Stimulated activated CD4-positive, alpha-beta T cell treated with anti-CD3 and anti-CD28 coated beads, Interleukin-15, amount 100 ng/mL, for 24 hours (primary cell): Measurements from ENCODE around the gene IGFBP4.

Experiments used
- DNase-seq: peaks from one replicate; pipeline ENCODE4 v3.0.0-alpha.2; 2020

IGFBP4 gene

GRCh38 chr17:40457369-40457768, 14.1 kb downstream of the IGFBP4 start:
- no peak for DNase-seq

GRCh38 chr17:40457964-40458791, 14.9 kb downstream of the IGFBP4 start:
- DNase-seq = no peak

GRCh38 chr17:40458851-40459482, 15.7 kb downstream of the IGFBP4 start:
- DNase-seq = no peak

GRCh38 chr17:40459636-40460603, 16.7 kb downstream of the IGFBP4 start:
- DNase-seq = no peak

- no peak for DNase-seq
These were observed 17.3 kb downstream of the IGFBP4 start for GRCh38 chr17:40460604-40460967.

GRCh38 chr17:40460968-40461731, 17.9 kb downstream of the IGFBP4 start:
- DNase-seq = no peak

- DNase-seq = no peak
These were observed 18.6 kb downstream of the IGFBP4 start for GRCh38 chr17:40461732-40462342.

GRCh38 chr17:40462343-40463121, 19.3 kb downstream of the IGFBP4 start:
- no peak for DNase-seq

- no peak for DNase-seq
These were observed 19.9 kb downstream of the IGFBP4 start for GRCh38 chr17:40463122-40463550.

- no peak for DNase-seq
These were observed 21.2 kb downstream of the IGFBP4 start for GRCh38 chr17:40464392-40464855.

- no peak for DNase-seq
These were observed 23.2 kb downstream of the IGFBP4 start for GRCh38 chr17:40466298-40466971.

GRCh38 chr17:40467281-40467867, 24.1 kb downstream of the IGFBP4 start:
- DNase-seq = no peak

- DNase-seq = no peak
These were observed 25.3 kb downstream of the IGFBP4 start for GRCh38 chr17:40468560-40468959.

- no peak for DNase-seq
These were observed 26.8 kb downstream of the IGFBP4 start for GRCh38 chr17:40469805-40470675.

- no peak for DNase-seq
These were observed 27.9 kb downstream of the IGFBP4 start for GRCh38 chr17:40470932-40471828.

GRCh38 chr17:40471846-40472732, 28.8 kb downstream of the IGFBP4 start:
- no peak for DNase-seq
